GM19025 (cell line): ENCODE results near the gene VPS13D.

ENCODE experiments used
- ATAC-seq: cut with Tn5 transposase; IDR thresholded peaks from one replicate; pipeline ENCODE4 v1.9.1; 2021; ENCODE audit warnings: mild to moderate bottlenecking, low read depth, moderate library complexity; ENCODE audit not compliant: unreplicated experiment

Gene VPS13D

DNA sequence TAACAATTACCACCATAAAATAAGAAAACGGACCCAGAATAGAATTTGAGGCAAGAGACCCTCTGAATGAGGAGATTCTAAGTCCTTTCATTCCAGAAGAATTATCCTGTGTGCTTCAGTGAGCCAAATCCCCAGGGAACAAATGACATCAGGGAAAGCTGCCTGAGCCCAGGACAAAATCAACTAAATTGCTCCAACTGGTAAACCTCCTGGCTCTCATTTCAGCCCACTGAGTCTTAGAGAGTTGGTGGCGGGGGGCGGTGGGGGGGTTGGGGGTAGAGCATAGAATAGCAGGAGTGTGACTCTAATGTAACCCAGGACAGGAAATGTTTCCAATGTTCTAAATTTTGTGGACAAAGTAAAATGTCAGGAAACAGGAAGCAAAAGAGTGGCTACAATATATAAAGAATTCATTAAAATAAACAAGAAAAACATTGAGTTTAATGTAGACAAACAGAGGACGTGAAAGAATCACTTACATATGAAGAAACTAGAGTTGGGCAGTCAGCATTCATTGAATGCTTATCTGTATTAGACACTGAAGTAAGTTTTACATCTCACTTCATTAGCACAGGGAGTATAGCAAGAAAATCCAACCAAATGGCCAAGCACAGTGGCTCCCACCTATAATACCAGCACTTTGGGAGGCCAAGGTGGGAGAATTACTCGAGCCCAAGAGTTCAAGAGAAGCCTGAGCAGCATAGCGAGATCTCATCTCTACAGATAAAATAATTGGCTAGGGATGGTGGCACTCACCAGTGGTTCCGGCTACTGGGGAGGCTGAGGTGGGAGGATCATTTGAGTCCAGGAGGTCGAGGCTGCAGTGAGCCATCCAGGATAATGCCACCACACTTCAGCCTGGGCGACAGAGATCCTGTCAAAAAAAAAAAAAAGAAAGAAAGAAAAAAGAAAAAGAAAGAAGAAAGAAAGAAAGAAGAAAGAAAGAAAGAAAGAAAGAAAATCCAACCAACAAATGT is 313.1 kb downstream of the VPS13D start:
- ATAC-seq = no peak

GRCh38 chr1:12543740-12544154 is 313.9 kb downstream of the VPS13D start:
- no peak for ATAC-seq

GRCh38 chr1:12544357-12544756 is 314.5 kb downstream of the VPS13D start:
- ATAC-seq = no peak

GRCh38 chr1:12544992-12545391 is 315.2 kb downstream of the VPS13D start:
- ATAC-seq = no peak

DNA sequence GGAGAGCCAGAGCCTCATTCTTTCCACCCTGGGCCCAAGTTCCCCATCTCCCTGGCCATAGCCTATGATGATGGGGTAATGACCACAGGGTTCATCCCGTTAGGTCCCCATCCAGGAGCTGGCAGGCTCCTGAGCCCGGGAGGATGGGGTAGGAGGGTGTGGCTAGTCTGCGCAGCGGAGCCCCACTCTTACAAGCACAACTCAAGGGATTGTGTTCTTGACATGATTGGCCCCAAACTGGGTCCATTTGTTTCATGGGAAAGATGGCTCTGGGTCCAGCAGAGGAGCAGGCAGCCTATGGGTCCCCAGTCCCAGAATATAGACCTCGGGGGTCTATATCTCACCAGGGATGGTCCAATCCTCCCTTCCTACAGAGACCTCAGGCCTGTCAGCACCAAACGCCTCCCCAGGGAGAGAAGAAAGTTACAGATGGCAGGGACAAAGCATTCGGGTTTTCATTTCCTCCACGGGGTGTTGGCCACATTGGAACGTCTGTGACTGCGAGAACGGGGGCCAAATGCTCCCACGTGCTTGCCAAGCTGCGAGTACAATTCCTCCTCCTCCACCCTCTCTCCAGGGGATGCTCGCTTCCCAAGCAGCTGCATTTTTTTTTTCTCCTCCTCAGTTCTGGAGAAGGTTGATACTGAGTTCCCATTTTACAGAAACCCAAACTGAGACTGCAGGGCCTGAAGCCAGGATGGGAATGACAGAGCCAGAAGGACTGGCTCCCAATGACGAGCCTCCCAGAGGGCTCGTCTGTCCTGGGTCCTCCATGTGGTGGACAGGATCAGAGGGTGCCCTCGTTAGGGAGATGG is 317.1 kb downstream of the VPS13D start:
- no peak for ATAC-seq

DNA sequence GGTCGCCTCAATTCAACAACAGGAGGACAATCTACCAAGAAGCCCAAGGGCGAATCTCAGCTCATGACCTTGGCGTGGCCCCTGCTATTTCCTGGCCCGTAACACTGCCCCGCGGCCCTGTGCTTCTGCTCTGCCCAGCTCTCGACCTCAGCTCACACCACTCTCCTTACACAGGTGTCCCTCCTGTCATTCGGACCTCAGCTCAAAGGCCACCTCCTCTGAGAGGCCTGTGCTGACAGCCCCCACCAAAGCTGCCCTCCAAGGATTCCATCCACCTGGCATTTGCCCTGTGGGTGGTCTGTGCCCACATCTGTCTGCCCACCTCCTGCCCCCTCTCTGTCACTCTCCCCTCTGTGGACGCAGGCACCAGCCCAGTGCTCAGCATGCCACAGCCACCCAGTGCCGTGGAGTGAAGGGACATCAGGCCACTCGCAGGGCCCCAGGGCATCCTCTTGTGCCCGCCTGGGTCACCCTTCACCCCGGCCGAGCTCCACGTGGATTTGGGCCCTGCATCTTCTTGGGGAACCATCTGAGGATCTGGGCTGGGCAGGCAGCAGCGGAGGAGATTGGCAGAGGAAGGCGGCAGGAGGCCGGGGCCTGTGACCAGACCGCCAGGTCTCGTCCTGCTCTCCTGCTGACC is 317.9 kb downstream of the VPS13D start:
- no peak for ATAC-seq

GRCh38 chr1:12548279-12548972 is 318.6 kb downstream of the VPS13D start:
- no peak for ATAC-seq

- ATAC-seq = no peak
Measured at GRCh38 chr1:12548973-12549459, 319.2 kb downstream of the VPS13D start.

- no peak for ATAC-seq
Measured at GRCh38 chr1:12549460-12550349, 319.9 kb downstream of the VPS13D start.

GRCh38 chr1:12551584-12551983 is 321.8 kb downstream of the VPS13D start:
- no peak for ATAC-seq

DNA sequence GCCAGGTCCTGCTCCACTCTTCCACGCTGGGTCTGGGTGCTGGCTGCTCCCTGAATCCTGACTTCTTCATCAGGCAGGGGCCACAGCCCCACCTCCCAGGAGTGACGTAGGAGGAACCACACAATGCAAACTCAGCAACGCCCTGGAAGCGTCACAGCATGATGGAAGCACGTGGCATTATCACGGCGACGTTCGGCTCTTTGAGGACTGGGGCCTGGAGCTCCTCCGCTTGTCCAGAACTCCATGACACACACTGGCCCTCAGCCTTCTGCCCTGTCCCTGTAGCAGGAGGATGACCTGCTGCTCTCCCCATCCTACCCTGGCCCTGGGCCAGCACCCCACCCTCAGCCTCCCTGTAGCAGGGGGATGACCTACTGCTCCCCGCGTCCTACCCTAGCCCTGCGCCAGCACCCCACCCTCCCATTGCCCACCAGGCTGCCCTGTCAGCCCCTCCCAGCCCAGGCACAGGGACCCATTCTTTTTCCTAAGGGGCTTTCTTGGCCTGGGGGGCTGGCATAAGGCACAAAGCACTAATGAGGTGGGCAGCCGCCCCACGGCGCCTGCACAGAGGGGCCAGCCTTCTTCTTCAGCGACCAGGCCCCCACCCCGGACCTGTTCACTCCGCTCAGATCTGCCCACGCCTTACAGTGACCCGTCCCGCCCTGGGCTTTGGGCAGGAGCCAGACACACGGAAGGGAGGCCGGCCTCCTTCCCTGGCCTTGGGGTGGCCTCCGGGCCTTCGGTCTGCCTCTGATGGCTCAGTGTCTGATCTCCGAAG is 322.5 kb downstream of the VPS13D start:
- no peak for ATAC-seq

- no peak for ATAC-seq
Measured at GRCh38 chr1:12552951-12553921, 323.4 kb downstream of the VPS13D start.

- ATAC-seq = no peak
Measured at GRCh38 chr1:12553963-12554362, 324.1 kb downstream of the VPS13D start.

DNA sequence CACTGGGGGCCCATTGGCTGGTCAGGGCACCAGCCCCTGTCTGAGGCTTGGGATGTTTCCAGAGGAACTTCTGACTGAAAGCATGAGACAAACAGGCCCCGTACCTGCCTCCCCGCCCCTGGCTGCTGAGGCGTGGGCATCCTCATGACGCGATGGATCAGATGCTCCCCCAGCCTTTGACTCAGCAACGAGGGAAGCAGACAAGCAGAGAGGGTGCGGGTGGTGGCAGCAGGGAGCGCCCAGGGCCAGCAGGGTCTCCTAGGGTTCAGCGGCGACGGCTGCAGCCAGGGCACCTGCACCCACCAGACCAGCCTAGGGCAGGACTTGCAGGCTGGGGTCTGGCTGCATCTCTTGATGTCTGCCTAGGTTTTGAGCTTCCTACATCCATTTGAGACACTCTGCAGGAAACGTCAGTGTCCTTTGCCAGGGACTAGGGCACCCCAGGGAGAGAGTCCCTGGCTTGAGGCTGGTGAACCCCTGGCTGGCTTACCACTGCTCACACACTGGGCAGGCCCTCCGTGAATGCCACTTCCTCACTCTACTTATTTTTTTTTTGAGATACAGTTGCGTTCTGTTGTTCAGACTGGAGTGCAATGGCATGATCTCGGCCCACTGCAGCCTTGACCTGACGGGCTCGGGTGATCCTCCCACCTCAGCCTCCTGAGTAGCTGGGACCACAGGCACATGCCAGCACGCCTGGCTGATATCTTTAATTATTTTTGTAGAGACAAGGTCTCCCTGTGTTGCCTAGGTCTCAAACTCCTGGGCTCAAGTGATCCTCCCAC is 324.9 kb downstream of the VPS13D start:
- no peak for ATAC-seq

DNA sequence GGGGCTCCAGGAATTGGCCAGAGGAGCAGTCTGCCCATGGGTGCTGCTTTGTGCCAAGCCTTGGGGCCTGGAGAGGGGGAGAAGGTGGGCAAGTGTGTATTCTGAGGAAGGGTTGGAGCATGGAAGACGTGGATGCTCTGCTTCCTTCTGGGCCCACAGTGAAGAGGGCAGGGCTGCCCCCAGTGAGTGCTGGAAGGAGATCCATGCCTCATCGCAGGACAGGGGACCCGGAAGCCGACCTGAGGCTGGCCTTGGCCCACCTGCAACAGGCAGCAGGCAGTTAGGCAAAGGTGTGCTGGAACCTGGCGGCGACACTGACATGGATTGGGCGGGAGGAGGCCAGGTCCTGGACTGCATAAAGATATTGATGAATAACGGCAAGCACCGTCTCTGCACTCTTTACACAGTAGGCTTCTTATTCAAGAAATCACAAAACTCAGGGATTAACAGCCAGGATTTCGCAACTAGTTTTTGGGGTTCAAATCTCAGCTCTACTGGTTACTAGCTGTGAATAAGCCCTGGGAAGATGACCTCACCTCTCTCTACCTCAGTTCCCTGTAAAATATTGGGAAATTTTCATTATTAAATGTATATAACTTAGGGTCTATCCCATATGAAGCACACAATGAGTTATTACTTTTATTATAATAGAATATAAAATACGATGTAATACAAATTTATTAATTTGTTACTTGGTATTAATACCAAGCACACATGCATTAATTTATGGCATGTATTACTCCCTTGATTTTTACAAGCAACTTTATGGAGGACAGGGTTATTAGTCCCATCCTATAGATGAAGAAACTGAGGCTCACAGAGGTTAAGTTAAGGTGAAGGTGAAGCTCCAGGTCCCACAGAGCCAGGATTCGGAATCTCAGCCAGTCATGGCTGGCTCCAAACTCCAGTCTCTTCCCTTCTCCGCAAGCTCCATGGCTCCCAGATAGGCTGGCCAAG is 325.9 kb downstream of the VPS13D start:
- ATAC-seq = no peak
